DOHH2 (cell line): ENCODE data around the gene STARD9.

ENCODE experiments used
- H3F3A ChIP-seq: fragments of 200-600 bp; sonication (generic), shearing (Covaris generic); 2 replicates; pipeline ENCODE4 v1.6.0; 2016; ENCODE audit warnings: antibody characterized with exemption, mild to moderate bottlenecking; ENCODE audit not compliant: control insufficient read depth, insufficient read depth
- H3K27ac ChIP-seq: fragments of 200-600 bp; sonication (generic); 2 replicates; pipeline ENCODE4 v1.5.1; 2014; ENCODE audit warnings: low read depth, mild to moderate bottlenecking, low read length, moderate library complexity
- H3K27me3 ChIP-seq: fragments of 200-600 bp; sonication (generic); 2 replicates; pipeline ENCODE4 v1.6.1; 2014; ENCODE audit warnings: mild to moderate bottlenecking, low read length, mixed read lengths; ENCODE audit not compliant: control insufficient read depth
- H3K36me3 ChIP-seq: fragments of 200-600 bp; sonication (generic); 2 replicates; pipeline ENCODE4 v1.6.1; 2014; ENCODE audit warnings: mild to moderate bottlenecking, low read length, moderate library complexity, mixed read lengths; ENCODE audit not compliant: control insufficient read depth
- H3K4me1 ChIP-seq: fragments of 200-600 bp; sonication (generic); 2 replicates; pipeline ENCODE4 v1.6.1; 2014; ENCODE audit warnings: mild to moderate bottlenecking, low read length, mixed read lengths; ENCODE audit not compliant: control insufficient read depth
- H3K4me2 ChIP-seq: fragments of 200-600 bp; sonication (generic); 2 replicates; pipeline ENCODE4 v1.6.0; 2014; ENCODE audit warnings: mild to moderate bottlenecking, low read length, moderate library complexity
- H3K4me3 ChIP-seq: fragments of 200-600 bp; sonication (generic); 2 replicates; pipeline ENCODE4 v1.5.1; 2014; ENCODE audit warnings: mild to moderate bottlenecking, low read length, mixed read lengths
- H3K79me2 ChIP-seq: fragments of 200-600 bp; sonication (generic); 2 replicates; pipeline ENCODE4 v1.6.1; 2014; ENCODE audit warnings: mild to moderate bottlenecking, low read length, mixed read lengths; ENCODE audit not compliant: control insufficient read depth
- H3K9me2 ChIP-seq: fragments of 200-600 bp; sonication (generic); replicated peaks from 2 replicates; pipeline ENCODE4 v1.6.1; 2014; ENCODE audit warnings: mild to moderate bottlenecking, low read length, mixed read lengths; ENCODE audit not compliant: control insufficient read depth
- H3K9me3 ChIP-seq: fragments of 200-600 bp; sonication (generic); 2 replicates; pipeline ENCODE4 v1.6.1; 2014; ENCODE audit warnings: antibody characterized with exemption, low read length, mixed read lengths; ENCODE audit not compliant: control insufficient read depth, insufficient read depth
- H4K20me1 ChIP-seq: fragments of 200-600 bp; sonication (generic); 2 replicates; pipeline ENCODE4 v1.6.0; 2014; ENCODE audit warnings: low read depth, mild to moderate bottlenecking, antibody characterized with exemption, low read length, moderate library complexity; ENCODE audit not compliant: control insufficient read depth, insufficient read depth
- EZH2phosphoT487 ChIP-seq: fragments of 200-600 bp; sonication (generic); IDR thresholded peaks from 2 replicates; pipeline ENCODE4 v1.6.1; 2017; ENCODE audit warnings: borderline replicate concordance, mild to moderate bottlenecking, antibody characterized with exemption, low read length, moderate library complexity, mixed read lengths
- TF ChIP-seq, protein P1 (sequence below): fragments of 200-600 bp; sonication (generic); IDR thresholded peaks from one replicate; pipeline ENCODE4 v1.5.1; 2014; ENCODE audit warnings: antibody characterized with exemption, mild to moderate bottlenecking, low read depth, low read length; ENCODE audit not compliant: poor library complexity, severe bottlenecking

The STARD9 gene

DNA sequence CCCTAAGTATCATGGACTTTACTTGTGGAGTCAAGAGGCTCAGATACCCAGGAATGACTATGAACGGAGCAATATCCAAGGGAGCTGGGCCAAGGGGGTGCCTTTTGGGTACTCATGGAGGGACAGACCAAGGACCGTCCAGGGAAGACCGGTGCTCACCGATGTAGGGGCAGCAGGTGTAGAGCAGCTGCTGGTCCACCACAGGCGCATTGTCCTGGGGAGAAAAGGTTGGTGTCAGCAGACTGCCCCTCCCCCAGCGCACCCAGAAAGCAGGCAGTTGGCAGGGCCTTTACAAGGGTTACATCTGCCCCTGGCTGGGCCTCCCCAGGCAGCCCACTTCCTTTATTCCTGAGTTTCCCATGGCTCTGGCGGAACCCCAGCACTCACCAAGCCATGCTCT is 154.0 kb downstream of the STARD9 start:
- no peaks in the 10 kb centered on the region for H3K27me3 ChIP-seq
- no peaks in the 10 kb centered on the region for H4K20me1 ChIP-seq
- TF ChIP-seq, protein P1, sequence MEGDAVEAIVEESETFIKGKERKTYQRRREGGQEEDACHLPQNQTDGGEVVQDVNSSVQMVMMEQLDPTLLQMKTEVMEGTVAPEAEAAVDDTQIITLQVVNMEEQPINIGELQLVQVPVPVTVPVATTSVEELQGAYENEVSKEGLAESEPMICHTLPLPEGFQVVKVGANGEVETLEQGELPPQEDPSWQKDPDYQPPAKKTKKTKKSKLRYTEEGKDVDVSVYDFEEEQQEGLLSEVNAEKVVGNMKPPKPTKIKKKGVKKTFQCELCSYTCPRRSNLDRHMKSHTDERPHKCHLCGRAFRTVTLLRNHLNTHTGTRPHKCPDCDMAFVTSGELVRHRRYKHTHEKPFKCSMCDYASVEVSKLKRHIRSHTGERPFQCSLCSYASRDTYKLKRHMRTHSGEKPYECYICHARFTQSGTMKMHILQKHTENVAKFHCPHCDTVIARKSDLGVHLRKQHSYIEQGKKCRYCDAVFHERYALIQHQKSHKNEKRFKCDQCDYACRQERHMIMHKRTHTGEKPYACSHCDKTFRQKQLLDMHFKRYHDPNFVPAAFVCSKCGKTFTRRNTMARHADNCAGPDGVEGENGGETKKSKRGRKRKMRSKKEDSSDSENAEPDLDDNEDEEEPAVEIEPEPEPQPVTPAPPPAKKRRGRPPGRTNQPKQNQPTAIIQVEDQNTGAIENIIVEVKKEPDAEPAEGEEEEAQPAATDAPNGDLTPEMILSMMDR = no peak
- no peak for TF ChIP-seq EZH2phosphoT487
- no peak overlapping the region for H3K4me2 ChIP-seq
- no peak overlapping the region for H3K27ac ChIP-seq
- H3K36me3 ChIP-seq = peaks cover 84% of the 10 kb centered on the region
- H3F3A ChIP-seq = no peaks in the 10 kb centered on the region; the same call in 1 of the 2 replicates
- no peaks in the 10 kb centered on the region for H3K9me3 ChIP-seq
- H3K79me2 ChIP-seq = no peaks in the 10 kb centered on the region
- H3K9me2 ChIP-seq = no peaks in the 10 kb centered on the region
- no peak overlapping the region for H3K4me3 ChIP-seq
- no peaks in the 10 kb centered on the region for H3K4me1 ChIP-seq

DNA sequence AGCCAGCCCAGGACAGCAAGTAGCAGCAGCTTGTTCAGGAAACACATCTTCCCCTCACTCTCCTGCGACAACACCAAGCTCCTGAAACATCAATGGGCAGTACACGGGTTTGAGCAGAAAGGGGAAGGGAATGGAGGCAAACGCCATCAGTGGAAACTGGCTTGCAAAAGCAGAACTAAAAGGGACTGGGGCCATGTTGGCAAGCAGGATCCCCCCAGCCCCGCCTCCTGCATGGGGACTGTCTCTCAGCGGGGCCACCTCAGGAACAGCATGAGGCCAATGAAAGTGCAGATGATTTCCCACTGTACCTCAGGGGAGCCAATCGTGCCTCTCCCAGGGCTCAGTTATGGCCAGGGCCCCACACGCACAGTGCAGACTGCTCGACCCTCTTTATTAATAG is 154.7 kb downstream of the STARD9 start:
- Histone ChIP-seq H3K27ac (no peak overlapping the region), H3K9me2 (no peaks in the 10 kb centered on the region), H3K4me2 (no peak overlapping the region), H3K4me1 (no peaks in the 10 kb centered on the region), H4K20me1 (no peaks in the 10 kb centered on the region), H3K36me3 (peaks cover 84% of the 10 kb centered on the region), H3K79me2 (no peaks in the 10 kb centered on the region; the same call in 1 of the 2 replicates), H3K27me3 (no peaks in the 10 kb centered on the region), H3K9me3 (no peaks in the 10 kb centered on the region), H3K4me3 (no peak overlapping the region), H3F3A (no peaks in the 10 kb centered on the region; the same call in 1 of the 2 replicates)
- no peak for TF ChIP-seq EZH2phosphoT487
- TF ChIP-seq, protein P1 = no peak

DNA sequence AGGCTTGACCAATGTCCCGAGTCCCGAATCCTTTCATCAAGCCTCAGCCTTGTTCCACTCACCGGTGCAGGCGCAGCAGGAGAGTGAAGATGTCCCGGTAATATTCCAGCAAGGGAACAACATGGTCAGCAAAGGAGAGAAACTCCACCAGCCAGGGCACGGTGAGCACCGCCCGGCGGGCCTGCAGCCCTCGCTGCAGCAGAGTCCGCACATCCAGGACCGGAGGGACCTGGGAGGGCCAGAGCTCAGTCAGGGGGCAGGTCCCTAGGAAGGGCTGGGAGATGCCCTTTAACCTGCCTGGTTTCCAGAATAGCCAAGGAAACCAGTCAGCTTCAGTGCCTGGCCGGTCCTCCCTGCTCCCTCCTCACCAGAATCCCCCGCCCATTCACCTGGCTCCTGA is 155.1 kb downstream of the STARD9 start:
- Histone ChIP-seq H3F3A (no peaks in the 10 kb centered on the region; the same call in 1 of the 2 replicates), H3K36me3 (peaks cover 81% of the 10 kb centered on the region)
- TF ChIP-seq, protein P1 = no peak
- TF ChIP-seq EZH2phosphoT487 = no peak

GRCh38 chr15:42731461-42731860 is 156.1 kb downstream of the STARD9 start:
- peaks cover 7% of the 10 kb centered on the region for H3K4me1 ChIP-seq
- no peak overlapping the region for H3K4me2 ChIP-seq
- H3K79me2 ChIP-seq = peaks cover 11% of the 10 kb centered on the region
- no peak overlapping the region for H3K27ac ChIP-seq
- no peaks in the 10 kb centered on the region for H3K27me3 ChIP-seq
- H3K4me3 ChIP-seq = no peak overlapping the region
- H4K20me1 ChIP-seq = no peaks in the 10 kb centered on the region
- H3F3A ChIP-seq = no peaks in the 10 kb centered on the region; the same call in 1 of the 2 replicates
- TF ChIP-seq EZH2phosphoT487 = no peak
- TF ChIP-seq, protein P1 = no peak
- H3K9me3 ChIP-seq = no peaks in the 10 kb centered on the region
- H3K9me2 ChIP-seq = no peaks in the 10 kb centered on the region
- H3K36me3 ChIP-seq = peaks cover 74% of the 10 kb centered on the region

More for the DNA sequence above, 155.1 kb downstream of the STARD9 start:
- Histone ChIP-seq H3K27me3 (no peaks in the 10 kb centered on the region), H3K9me2 (no peaks in the 10 kb centered on the region), H3K4me3 (no peak overlapping the region), H3K27ac (no peak overlapping the region), H4K20me1 (no peaks in the 10 kb centered on the region), H3K4me1 (peaks cover 1% of the 10 kb centered on the region), H3K4me2 (no peak overlapping the region), H3K79me2 (peaks cover 2% of the 10 kb centered on the region), H3K9me3 (no peaks in the 10 kb centered on the region)
